Measurements from ENCODE around the gene BMPR1A.

DNA sequence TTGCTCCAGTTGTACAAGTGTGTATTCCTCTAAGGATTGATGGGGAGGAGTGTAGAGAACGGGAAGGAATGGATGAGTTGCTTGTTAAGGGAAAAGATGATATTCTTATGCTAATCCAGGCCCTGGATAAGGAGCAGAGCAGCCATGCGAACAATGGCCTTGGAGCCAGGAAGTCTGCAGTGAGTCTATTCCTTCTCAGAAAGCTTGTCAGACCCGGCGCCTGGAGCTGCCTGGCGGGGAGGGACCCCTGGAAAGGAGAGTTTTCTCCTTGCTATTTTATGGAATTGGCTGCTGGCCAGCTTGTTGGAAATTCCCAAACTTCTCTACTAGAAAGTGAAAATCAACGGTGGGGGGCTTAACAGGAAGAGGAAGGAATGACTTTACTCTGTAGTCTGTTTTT, 111.9 kb downstream of the BMPR1A start:
- TF ChIP-seq CTCF (IDR thresholded peaks at IDR 0.05; ENCODE audit: low read depth, low read length, missing input control): no peak
- TF ChIP-seq TAF1 (conservative IDR thresholded peaks at IDR 0.05): no peak
- TF ChIP-seq RAD21 (IDR thresholded peaks at IDR 0.05): no peak
- TF ChIP-seq SP1 (IDR thresholded peaks at IDR 0.05): no peak
- no peak for TF ChIP-seq JUND (IDR thresholded peaks at IDR 0.05)
